CMK (cell line): ENCODE data around the gene ITGA11.
A peak's percentile ranks its signal among the peaks of the same experiment; 100 is the strongest.

Source experiments
- DNase-seq: peaks from one replicate; pipeline ENCODE4 v3.0.0-alpha.2; 2010; ENCODE audit warnings: low read depth

Gene ITGA11

GRCh38 chr15:68311464-68311835, 120.5 kb downstream of the ITGA11 start:
- DNase-seq = no peak

DNA sequence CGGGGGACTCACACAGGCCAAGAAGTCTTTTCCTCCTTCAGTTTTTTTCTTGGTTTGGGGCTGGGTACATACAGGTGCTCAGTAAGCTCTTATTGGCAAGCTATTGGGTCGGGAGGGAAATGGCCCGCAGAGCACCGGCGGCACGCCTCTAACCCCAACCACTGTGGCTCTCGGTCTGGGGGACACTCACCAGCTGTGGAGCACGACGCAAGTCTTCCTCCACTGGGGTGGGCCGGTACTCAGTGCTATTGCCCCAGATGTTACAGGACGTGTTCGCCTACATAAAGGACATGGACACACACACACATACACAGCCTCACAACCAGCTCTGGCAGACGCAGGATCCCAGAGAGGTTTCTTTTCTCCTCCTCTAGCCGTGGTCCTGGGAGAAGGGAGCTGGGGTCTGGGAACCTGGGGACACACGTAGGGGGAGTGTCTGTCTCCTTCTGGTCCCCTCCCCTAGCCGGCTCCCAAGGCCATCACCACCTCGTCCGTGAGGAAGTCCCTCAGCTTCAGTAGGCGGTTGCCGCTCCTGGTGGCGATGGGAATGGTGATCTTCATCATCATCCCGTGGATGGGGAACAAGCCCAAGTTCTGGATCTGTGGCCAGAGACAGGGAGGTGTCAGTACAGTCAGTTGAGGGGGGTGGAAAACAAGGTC, 121.0 kb downstream of the ITGA11 start:
- no peak for DNase-seq

DNA sequence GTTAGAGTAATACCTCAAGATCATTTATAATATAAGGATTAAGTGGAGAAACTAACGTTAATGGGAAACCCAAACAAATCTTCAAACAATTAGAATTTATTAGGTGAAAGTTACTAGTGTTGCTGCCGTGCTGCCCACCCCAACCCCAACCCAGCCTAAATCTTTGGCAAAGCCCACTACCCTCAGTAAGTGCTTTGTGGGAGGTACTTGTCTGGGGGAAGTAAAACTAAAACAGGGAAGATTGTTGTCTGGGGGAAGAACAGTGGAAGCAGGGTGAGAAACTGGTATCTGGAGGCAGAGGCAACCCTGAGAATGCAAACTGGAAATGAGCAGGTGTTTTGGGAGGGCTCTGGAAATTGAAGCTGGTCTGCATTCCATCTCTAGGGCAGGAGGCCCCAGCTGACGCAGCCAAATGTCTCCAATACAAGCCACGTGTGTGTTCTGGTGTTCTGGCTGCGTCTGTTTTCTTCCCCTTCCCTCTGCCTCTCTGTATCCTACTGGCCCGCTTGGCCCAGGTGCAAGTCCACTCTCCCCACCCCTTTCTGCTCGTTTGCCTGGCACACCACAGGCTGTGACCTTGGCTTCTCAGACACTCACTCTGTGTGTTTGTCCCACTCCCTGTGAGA, 121.7 kb downstream of the ITGA11 start:
- no peak for DNase-seq

GRCh38 chr15:68309024-68309423, 122.9 kb downstream of the ITGA11 start:
- no peak for DNase-seq

- DNase-seq = no peak
Measured at GRCh38 chr15:68307131-68307928, 124.6 kb downstream of the ITGA11 start.

- DNase-seq = no peak
Measured at GRCh38 chr15:68305420-68305871, 126.5 kb downstream of the ITGA11 start.

DNA sequence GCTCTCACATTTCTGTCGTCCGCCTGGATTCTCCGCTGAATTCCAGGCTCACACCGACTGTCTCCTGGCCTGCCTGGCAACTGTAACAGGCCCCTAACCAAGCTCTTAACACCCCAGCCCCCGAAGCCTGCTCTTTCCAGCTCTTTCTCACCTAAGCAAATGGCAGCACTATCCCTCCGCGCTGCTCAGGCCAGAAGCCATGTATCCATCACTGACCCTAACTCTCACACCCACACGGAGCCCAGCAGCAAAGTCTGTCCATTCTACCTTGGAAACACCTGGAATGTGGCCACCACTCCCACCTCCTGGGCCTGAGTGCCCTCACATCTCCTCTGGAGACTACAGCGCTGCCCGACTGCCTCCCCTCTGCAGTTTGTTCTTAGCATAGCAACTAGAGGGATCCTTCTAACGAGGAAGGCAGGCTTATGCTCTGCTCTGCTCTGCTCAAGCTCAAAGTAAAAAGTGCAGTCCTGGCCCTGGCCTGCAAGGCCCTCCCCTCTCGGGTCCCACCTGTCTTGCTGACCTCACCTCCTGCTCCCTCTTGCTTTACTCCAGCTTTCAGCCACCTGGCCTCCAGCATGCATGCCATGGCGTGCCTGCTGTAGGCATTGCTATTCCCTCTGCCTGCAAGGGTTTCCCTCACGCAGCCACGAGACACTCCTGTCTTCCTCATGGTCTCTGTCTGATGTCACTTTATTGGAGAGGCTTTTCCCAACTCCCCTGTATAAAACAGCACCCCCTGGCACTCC, 127.2 kb downstream of the ITGA11 start:
- DNase-seq = no peak

- DNase-seq = no peak
Measured at GRCh38 chr15:68303560-68304436, 128.2 kb downstream of the ITGA11 start.

DNA sequence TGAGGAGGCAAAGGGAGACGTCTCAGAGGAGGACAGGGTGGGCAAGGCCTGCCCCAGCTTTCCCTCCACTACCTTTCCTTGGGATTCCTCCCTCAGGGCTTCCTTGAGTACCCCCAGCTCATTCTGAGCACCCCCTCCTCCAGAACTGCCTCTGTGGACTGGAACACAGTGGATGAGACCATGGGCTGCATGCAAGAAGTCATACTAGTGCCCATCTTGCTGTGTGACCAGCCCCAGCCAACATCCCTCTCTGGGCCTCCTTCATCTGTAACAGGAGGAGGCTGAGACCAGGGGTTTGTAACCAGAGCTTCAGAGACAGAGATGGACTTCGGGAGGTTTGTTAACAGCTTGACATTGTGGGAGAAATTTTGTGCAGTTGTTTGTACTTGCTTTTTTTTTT, 128.8 kb downstream of the ITGA11 start:
- no peak for DNase-seq

DNA sequence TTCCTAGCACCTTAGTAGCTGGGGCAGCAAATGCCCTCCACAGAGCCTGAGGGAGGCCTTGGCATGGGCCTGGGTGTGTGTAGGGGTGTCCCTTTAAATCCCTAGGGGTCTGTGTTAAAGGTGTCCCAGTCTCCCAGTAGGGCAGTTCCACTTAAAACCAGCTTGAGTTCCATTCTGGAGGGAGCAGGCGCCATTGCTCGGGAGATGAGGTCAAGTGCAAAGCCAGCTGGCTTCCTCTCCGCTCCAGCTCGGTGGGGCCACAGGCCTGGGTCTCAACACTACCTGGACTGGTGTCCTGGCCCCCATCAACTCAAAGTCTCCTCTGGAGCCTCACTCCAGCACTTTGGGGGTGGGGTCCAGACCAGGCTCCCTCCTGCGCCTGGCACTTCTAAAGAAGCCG, 129.2 kb downstream of the ITGA11 start:
- no peak for DNase-seq

DNA sequence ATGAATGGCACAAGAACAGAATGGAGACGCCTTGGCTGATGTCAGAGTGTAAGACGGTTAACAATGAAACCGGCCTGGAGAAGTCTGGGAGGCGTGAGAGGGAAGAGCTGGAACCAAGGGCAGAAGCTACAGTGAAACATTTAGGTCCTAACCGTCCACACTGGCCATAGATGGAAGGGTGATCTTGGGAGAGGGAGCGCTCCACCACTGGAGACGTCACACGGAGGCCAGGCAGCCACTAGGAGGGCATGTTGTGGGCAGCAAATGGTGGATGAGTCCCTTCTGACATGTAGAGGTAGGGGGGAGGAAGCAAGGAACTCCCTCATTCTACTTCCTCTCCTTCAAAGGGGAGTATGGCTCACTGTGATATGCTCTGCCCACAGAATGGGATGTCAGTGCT, 130.7 kb downstream of the ITGA11 start:
- DNase-seq = peak; percentile 54

GRCh38 chr15:68300115-68300940, 131.6 kb downstream of the ITGA11 start:
- no peak for DNase-seq

GRCh38 chr15:68299436-68299835, 132.5 kb downstream of the ITGA11 start:
- no peak for DNase-seq

- DNase-seq = no peak
Measured at GRCh38 chr15:68298882-68299381, 133.0 kb downstream of the ITGA11 start.

DNA sequence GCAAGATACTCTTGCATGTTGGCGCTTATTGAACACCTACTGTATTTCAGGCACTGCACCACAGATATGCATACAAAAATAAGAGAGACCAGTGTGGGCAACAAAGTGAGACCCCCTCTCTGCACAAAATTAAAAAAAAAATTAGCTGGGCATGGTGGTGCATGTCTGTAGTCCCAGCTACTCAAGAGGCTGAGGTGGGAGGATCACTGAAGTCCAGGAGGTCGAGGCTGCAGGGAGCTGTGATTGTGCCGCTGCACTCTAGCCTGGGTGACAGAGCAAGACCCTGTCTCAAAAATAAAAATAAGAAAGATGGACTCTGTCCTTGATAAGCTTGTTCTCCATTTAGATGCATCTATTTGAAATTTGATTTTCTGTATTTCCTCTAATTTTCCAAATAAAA, 133.6 kb downstream of the ITGA11 start:
- DNase-seq = no peak

- DNase-seq = no peak
Measured at GRCh38 chr15:68295014-68295805, 136.8 kb downstream of the ITGA11 start.

DNA sequence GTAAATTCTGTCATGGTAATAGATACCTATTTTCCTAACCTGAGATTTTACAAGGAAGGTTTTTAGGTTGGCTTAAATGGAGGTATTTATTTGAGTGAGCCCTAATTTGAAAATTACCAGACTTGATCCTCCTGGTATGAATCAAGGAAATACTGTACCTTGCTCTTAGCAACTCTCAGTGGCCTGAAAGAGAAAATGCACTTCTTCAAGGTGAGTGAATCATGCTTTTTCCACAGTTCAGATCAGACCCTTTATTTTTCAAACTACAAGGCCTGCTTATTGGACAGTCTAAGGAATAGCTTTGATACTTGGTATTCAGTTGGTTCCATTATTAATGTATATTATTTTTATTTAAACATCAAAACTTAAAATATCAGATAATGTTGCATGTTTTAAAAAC, 139.0 kb downstream of the ITGA11 start:
- DNase-seq = no peak

- no peak for DNase-seq
Measured at GRCh38 chr15:68292157-68292781, 139.7 kb downstream of the ITGA11 start.

DNA sequence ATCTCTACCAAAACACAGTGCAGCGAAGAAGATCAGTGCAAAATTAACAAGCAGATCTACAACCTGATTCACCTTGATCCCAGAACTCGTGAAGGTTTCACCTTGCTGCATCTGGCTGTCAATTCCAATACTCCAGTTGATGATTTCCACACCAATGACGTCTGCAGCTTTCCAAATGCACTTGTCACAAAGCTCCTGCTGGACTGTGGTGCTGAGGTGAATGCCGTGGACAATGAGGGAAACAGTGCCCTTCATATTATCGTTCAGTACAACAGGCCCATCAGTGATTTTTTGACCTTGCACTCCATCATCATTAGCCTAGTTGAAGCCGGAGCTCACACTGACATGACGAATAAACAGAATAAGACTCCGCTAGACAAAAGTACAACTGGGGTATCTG, 141.2 kb downstream of the ITGA11 start:
- DNase-seq = no peak
